Adrenal gland (tissue), 5 donors: ENCODE measurements around the gene NUP160.

Experiments used
- CTCF ChIP-seq, 6 experiments: fragments of 450-650 bp in 4 of 6; fragments of 200-600 bp in 2 of 6; sonication (generic) in 1 of 6; IDR thresholded peaks; 1 replicate in 5 of 6; 2 replicates in 1 of 6; pipeline versions ENCODE4 v1.5.1 to v1.8.0; 2016 to 2021; ENCODE audit warnings: antibody characterized with exemption in 6 of 6, mild to moderate bottlenecking in 2 of 6, moderate library complexity in 1 of 6
- POLR2A ChIP-seq, 2 donors: fragments of 450-650 bp; IDR thresholded peaks; one replicate each; pipeline ENCODE4 v1.6.1; 2017; ENCODE audit warnings: antibody characterized with exemption in 2 of 2, mild to moderate bottlenecking in 2 of 2, moderate library complexity in 1 of 2
- donor health status: DM: no; HTN: no; CAD: no.

- TF ChIP-seq CTCF (IDR thresholded peaks at IDR 0.05), result no peak
- no peak for TF ChIP-seq POLR2A (IDR thresholded peaks at IDR 0.05)
These were observed 60.0 kb downstream of the NUP160 start for GRCh38 chr11:47788181-47788580.
